Activated CD4-positive, alpha-beta memory T cell treated with anti-CD3 and anti-CD28 coated beads, Interleukin-2, amount 10 ng/mL, durations not matched to agents 7 days and 5 days (primary cell): ENCODE data around the gene GRIPAP1. TPM values are rescaled to one million over a fixed set of nuclear protein-coding genes. Genes with fewer than 3 reads are reported as not detected.

Experiments used
- CTCF ChIA-PET: fragments of 350-600 bp; sonication (Branson Sonifier 250); formaldehyde crosslinking; loops from one replicate; lab custom pipeline; 2021; ENCODE audit warnings: antibody characterized with exemption, inconsistent platforms; lab: Charles Lee
- POLR2A ChIA-PET: fragments of 350-600 bp; sonication (Branson Sonifier 250); formaldehyde crosslinking; loops from one replicate; lab custom pipeline; 2021; ENCODE audit warnings: antibody characterized with exemption; lab: Charles Lee
- DNase-seq: peaks from one replicate; pipeline ENCODE4 v3.0.0-alpha.2; 2020
- H3K27ac Mint-ChIP-seq: one replicate; pipeline ENCODE4 v1.8.0; 2021; ENCODE audit warnings: mild to moderate bottlenecking, mixed read lengths
- H3K27me3 Mint-ChIP-seq: one replicate; pipeline ENCODE4 v1.8.0; 2021; ENCODE audit warnings: mixed read lengths
- H3K36me3 Mint-ChIP-seq: one replicate; pipeline ENCODE4 v1.8.0; 2021; ENCODE audit warnings: low read depth, mixed read lengths
- H3K4me1 Mint-ChIP-seq: one replicate; pipeline ENCODE4 v1.8.0; 2021; ENCODE audit warnings: mixed read lengths
- H3K4me3 Mint-ChIP-seq: one replicate; pipeline ENCODE4 v1.8.0; 2021; ENCODE audit warnings: mild to moderate bottlenecking, mixed read lengths
- H3K9me3 Mint-ChIP-seq: one replicate; pipeline ENCODE4 v1.8.0; 2021; ENCODE audit warnings: mixed read lengths
- total RNA-seq, 2 experiments: library from RNA; stranded (reverse); gene quantifications; one replicate each; pipeline ENCODE4 v1.2.3, GENCODE V29; 2021

GRIPAP1 gene
- total RNA-seq, 2 experiments from 2014 or later: 104 to 116 TPM

GRCh38 chrX:48942895-48943294 lies 59.2 kb downstream of the GRIPAP1 start:
- Mint-ChIP-seq H3K36me3 (peaks cover 27% of the 10 kb centered on the region), H3K4me1 (peaks cover 80% of the 10 kb centered on the region), H3K4me3 (peak overlapping the region; percentile 46), H3K27ac (peak overlapping the region; percentile 91), H3K27me3 (no peaks in the 10 kb centered on the region), H3K9me3 (no peaks in the 10 kb centered on the region)
- CTCF ChIA-PET: interaction anchor here (0.9 to 1.4 kb wide), 3 partner anchors 10 to 294 kb away, joined by 3 to 4 read pairs (median 4); no protein-coding TSS in a partner anchor
- DNase-seq: no peak
- POLR2A ChIA-PET: interaction anchor here (1.6 to 12.8 kb wide), 4 partner anchors 10 to 141 kb away, joined by 3 to 415 read pairs (median 66); partner anchors contain the start of genes HDAC6, OTUD5, PIM2 and SLC35A2

- Mint-ChIP-seq H3K36me3 (peaks cover 42% of the 10 kb centered on the region), H3K4me1 (peaks cover 85% of the 10 kb centered on the region), H3K4me3 (peak overlapping the region; percentile 70), H3K9me3 (no peaks in the 10 kb centered on the region), H3K27me3 (no peaks in the 10 kb centered on the region), H3K27ac (peak overlapping the region; percentile 99)
- ChIA-PET POLR2A (interaction anchor here (1.1 to 12.8 kb wide), 11 partner anchors 9 to 328 kb away, joined by 3 to 415 read pairs (median 6); partner anchors contain the start of genes GRIPAP1, OTUD5, PIM2 and PQBP1), CTCF (interaction anchor here (0.8 to 2.4 kb wide), 6 partner anchors 13 to 29 kb away, joined by 3 to 10 read pairs (median 4); partner anchors contain the start of gene SLC35A2)
- peak; percentile 40 for DNase-seq
Measured at GRCh38 chrX:48940404-48940955, 61.6 kb downstream of the GRIPAP1 start.

GRCh38 chrX:48939524-48940228 lies 62.4 kb downstream of the GRIPAP1 start:
- ChIA-PET CTCF (interaction anchor here (0.6 to 2.4 kb wide), 6 partner anchors 12 to 28 kb away, joined by 3 to 10 read pairs (median 4); partner anchors contain the start of gene SLC35A2), POLR2A (interaction anchor here (0.9 to 12.8 kb wide), 15 partner anchors 10 to 419 kb away, joined by 3 to 415 read pairs (median 6); partner anchors contain the start of genes GRIPAP1, OTUD5, PIM2 and PQBP1)
- peak overlapping the region; percentile 70 for H3K4me3 Mint-ChIP-seq
- H3K4me1 Mint-ChIP-seq: peaks cover 93% of the 10 kb centered on the region
- peak; percentile 37 for DNase-seq
- peaks cover 50% of the 10 kb centered on the region for H3K36me3 Mint-ChIP-seq
- no peaks in the 10 kb centered on the region for H3K9me3 Mint-ChIP-seq
- H3K27me3 Mint-ChIP-seq: no peaks in the 10 kb centered on the region
- peak overlapping the region; percentile 99 for H3K27ac Mint-ChIP-seq

- DNase-seq: peak; percentile 77
- ChIA-PET CTCF (interaction anchor here (0.8 to 2.4 kb wide), 2 partner anchors 23 to 227 kb away, joined by 4 to 10 read pairs; no protein-coding TSS in a partner anchor), POLR2A (interaction anchor here (0.8 to 12.8 kb wide), 16 partner anchors 11 to 418 kb away, joined by 3 to 415 read pairs (median 6); partner anchors contain the start of genes GRIPAP1, OTUD5, PIM2 and PQBP1)
- peaks cover 94% of the 10 kb centered on the region for H3K4me1 Mint-ChIP-seq
- H3K4me3 Mint-ChIP-seq: peak overlapping the region; percentile 70
- no peaks in the 10 kb centered on the region for H3K9me3 Mint-ChIP-seq
- H3K27ac Mint-ChIP-seq: peak overlapping the region; percentile 99
- no peaks in the 10 kb centered on the region for H3K27me3 Mint-ChIP-seq
- H3K36me3 Mint-ChIP-seq: peaks cover 57% of the 10 kb centered on the region
Measured at GRCh38 chrX:48938721-48939425, 63.2 kb downstream of the GRIPAP1 start.

- H3K9me3 Mint-ChIP-seq: no peaks in the 10 kb centered on the region
- CTCF ChIA-PET: interaction anchor here (0.7 to 2.5 kb wide), 15 partner anchors 9 to 289 kb away, joined by 3 to 14 read pairs (median 5); partner anchors contain the start of genes HDAC6, PQBP1, SLC35A2 and TIMM17B
- H3K4me1 Mint-ChIP-seq: peaks cover 87% of the 10 kb centered on the region
- H3K27ac Mint-ChIP-seq: peak overlapping the region; percentile 99
- no peaks in the 10 kb centered on the region for H3K27me3 Mint-ChIP-seq
- peak overlapping the region; percentile 70 for H3K4me3 Mint-ChIP-seq
- peak; percentile 93 for DNase-seq
- H3K36me3 Mint-ChIP-seq: peaks cover 52% of the 10 kb centered on the region
- POLR2A ChIA-PET: interaction anchor here (0.8 to 12.8 kb wide), 16 partner anchors 9 to 336 kb away, joined by 3 to 415 read pairs (median 6); partner anchors contain the start of genes HDAC6, OTUD5, PIM2 and PQBP1
Measured at GRCh38 chrX:48937054-48937907, 64.8 kb downstream of the GRIPAP1 start.

- no peak for DNase-seq
- POLR2A ChIA-PET: interaction anchor here (0.8 to 12.8 kb wide), 10 partner anchors 11 to 337 kb away, joined by 3 to 415 read pairs (median 6); partner anchors contain the start of genes HDAC6, OTUD5, PIM2 and PQBP1
- no peaks in the 10 kb centered on the region for H3K27me3 Mint-ChIP-seq
- peaks cover 80% of the 10 kb centered on the region for H3K4me1 Mint-ChIP-seq
- CTCF ChIA-PET: interaction anchor here (0.6 to 2.5 kb wide), 14 partner anchors 9 to 1518 kb away, joined by 3 to 14 read pairs (median 6); partner anchors contain the start of genes PQBP1, SLC35A2 and TIMM17B
- peak overlapping the region; percentile 99 for H3K27ac Mint-ChIP-seq
- H3K4me3 Mint-ChIP-seq: peak overlapping the region; percentile 70
- no peaks in the 10 kb centered on the region for H3K9me3 Mint-ChIP-seq
- H3K36me3 Mint-ChIP-seq: peaks cover 48% of the 10 kb centered on the region
Measured at GRCh38 chrX:48936429-48937053, 65.5 kb downstream of the GRIPAP1 start.

- CTCF ChIA-PET: interaction anchor here (1.0 kb wide), 1 partner anchor 11 kb away, joined by 3 read pairs; no protein-coding TSS in a partner anchor
- Mint-ChIP-seq H3K9me3 (no peaks in the 10 kb centered on the region), H3K27ac (peak overlapping the region; percentile 74), H3K4me3 (no peak overlapping the region), H3K27me3 (no peaks in the 10 kb centered on the region), H3K4me1 (peaks cover 73% of the 10 kb centered on the region), H3K36me3 (peaks cover 49% of the 10 kb centered on the region)
- DNase-seq: no peak
- POLR2A ChIA-PET: interaction anchor here (0.9 to 11.9 kb wide), 3 partner anchors 10 to 19 kb away, joined by 3 to 415 read pairs (median 4); partner anchors contain the start of genes PIM2 and SLC35A2
Measured at GRCh38 chrX:48935301-48935670, 66.8 kb downstream of the GRIPAP1 start.

GRCh38 chrX:48934581-48935300 lies 67.3 kb downstream of the GRIPAP1 start:
- Mint-ChIP-seq H3K27me3 (no peaks in the 10 kb centered on the region), H3K36me3 (peaks cover 52% of the 10 kb centered on the region), H3K27ac (peak overlapping the region; percentile 74), H3K4me1 (peaks cover 69% of the 10 kb centered on the region), H3K9me3 (no peaks in the 10 kb centered on the region), H3K4me3 (peak overlapping the region; percentile 43)
- CTCF ChIA-PET: interaction anchor here (1.0 kb wide), 1 partner anchor 12 kb away, joined by 3 read pairs; no protein-coding TSS in a partner anchor
- DNase-seq: peak; percentile 41
- POLR2A ChIA-PET: interaction anchor here (0.9 to 2.7 kb wide), 3 partner anchors 9 to 15 kb away, joined by 3 to 9 read pairs (median 4); no protein-coding TSS in a partner anchor

- H3K27me3 Mint-ChIP-seq: no peaks in the 10 kb centered on the region
- ChIA-PET POLR2A (interaction anchor here (1.5 to 2.7 kb wide), 3 partner anchors 8 to 14 kb away, joined by 3 to 9 read pairs (median 3); no protein-coding TSS in a partner anchor), CTCF (no interaction called here)
- H3K27ac Mint-ChIP-seq: peak overlapping the region; percentile 74
- H3K4me3 Mint-ChIP-seq: no peak overlapping the region
- peaks cover 52% of the 10 kb centered on the region for H3K36me3 Mint-ChIP-seq
- H3K4me1 Mint-ChIP-seq: peaks cover 60% of the 10 kb centered on the region
- no peak for DNase-seq
- no peaks in the 10 kb centered on the region for H3K9me3 Mint-ChIP-seq
Measured at GRCh38 chrX:48933757-48934156, 68.3 kb downstream of the GRIPAP1 start.

- Mint-ChIP-seq H3K27me3 (no peaks in the 10 kb centered on the region), H3K4me1 (peaks cover 33% of the 10 kb centered on the region), H3K36me3 (peaks cover 43% of the 10 kb centered on the region), H3K9me3 (no peaks in the 10 kb centered on the region), H3K27ac (no peak overlapping the region), H3K4me3 (no peak overlapping the region)
- CTCF ChIA-PET: interaction anchor here (0.9 to 2.5 kb wide), 2 partner anchors 9 to 12 kb away, joined by 3 to 7 read pairs; no protein-coding TSS in a partner anchor
- DNase-seq: no peak
- POLR2A ChIA-PET: interaction anchor here (1.1 to 1.6 kb wide), 4 partner anchors 8 to 25 kb away, joined by 3 to 7 read pairs (median 4); no protein-coding TSS in a partner anchor
Measured at GRCh38 chrX:48927736-48928382, 74.2 kb downstream of the GRIPAP1 start.
